Right cardiac atrium (tissue), 5 donors: Measurements from ENCODE around the gene INF2. TPM values are rescaled to one million over a fixed set of nuclear protein-coding genes. Genes with fewer than 3 reads are reported as not detected.
"Not testable (repeated sequence)": the region's sequence is repeated elsewhere in the genome, so short reads cannot be mapped to it uniquely, and the experiment has no call there.

Experiments
- ATAC-seq, 2 donors: fragments of 200-7000 bp; cut with Tn5 transposase; one replicate each; pipeline versions ENCODE4 v1.8.0 to v1.9.1; 2020; ENCODE audit warnings: moderate library complexity in 2 of 2, mild to moderate bottlenecking in 1 of 2
- DNase-seq, 3 donors: peaks; one replicate each; pipeline ENCODE4 v3.0.0-alpha.2; 2020
- H3K27ac ChIP-seq: one replicate; pipeline ENCODE4 v1.5.1; 2013; ENCODE audit warnings: mild to moderate bottlenecking, low read length, control low read depth, moderate library complexity
- H3K27me3 ChIP-seq: one replicate; pipeline ENCODE4 v1.6.1; 2013; ENCODE audit not compliant: control insufficient read depth, insufficient read depth
- H3K4me1 ChIP-seq: one replicate; pipeline ENCODE4 v1.6.1; 2013; ENCODE audit warnings: low read length; ENCODE audit not compliant: control insufficient read depth, insufficient read depth
- H3K4me3 ChIP-seq: one replicate; pipeline ENCODE4 v1.5.1; 2013; ENCODE audit warnings: low read length, control low read depth
- H3K9me3 ChIP-seq: one replicate; pipeline ENCODE4 v1.6.1; 2013; ENCODE audit warnings: low read length; ENCODE audit not compliant: control insufficient read depth
- WGBS: extraction: QIAGEN DNeasy Blood & Tissue Kit; methylation state at CpG from one replicate; pipeline ENCODE4 v1.1.7; 2013; 5-methylcytosine and 5-hydroxymethylcytosine counted together
- intact Hi-C, 4 donors: fragments of 100-400 bp; cut with DNase I; formaldehyde crosslinking; loops; one replicate each; pipeline versions ENCODE4 v1.11.0 to v1.14.0; 2022 to 2023
- polyA plus RNA-seq: library from polyadenylated mRNA; stranded (reverse); fragments of 200-250 nt; gene quantifications from one replicate; pipeline ENCODE4 v1.2.3, GENCODE V29; 2013
- total RNA-seq, 4 donors: library from RNA; stranded (reverse); fragmentation: NEBNext Ultra II Directional; extraction: Animal tissue kit (Norgen Biotek cat#: 25700); gene quantifications; one replicate each; pipeline ENCODE4 v1.2.1, GENCODE V29; 2021
- donor health status: healthy with polysubstance abuse.
- donor health status: DM: no; HTN: yes; CAD: no.
- donor health status: DM: no; HTN: no; CAD: no.
- donor health status: DM: no; HTN: yes; CAD: no; lungs with severe emphysema.
- donor health status: DM: yes; HTN: yes; CAD: no.

INF2 gene
- total and polyA plus RNA-seq, 5 donors: 36.2 to 46.4 (median 40.2) TPM

DNA sequence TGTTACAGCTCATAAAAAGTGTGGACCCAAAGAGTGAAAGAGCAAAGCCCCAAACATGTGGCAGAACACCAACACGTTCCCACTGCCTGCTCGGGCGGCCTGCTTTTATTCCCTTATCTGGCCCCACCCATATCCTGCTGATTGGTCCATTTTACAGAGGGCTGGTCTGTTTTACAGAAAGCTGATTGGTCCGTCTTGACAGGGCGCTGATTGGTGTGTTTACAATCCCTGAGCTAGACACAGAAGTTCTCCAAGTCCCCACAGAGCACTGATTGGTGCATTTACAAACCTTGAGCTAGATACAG is 61.3 kb downstream of the INF2 start:
- H3K27me3 ChIP-seq, H3K9me3 ChIP-seq, H3K27ac ChIP-seq, H3K4me1 ChIP-seq, ATAC-seq, intact Hi-C loops, H3K4me3 ChIP-seq: not testable (repeated sequence)
- peak; percentile 8 to 41 (median 32) for DNase-seq
- 89% methylated on average over 5 of the region's 5 CpGs for WGBS

GRCh38 chr14:104751539-104752422 is 62.4 kb downstream of the INF2 start:
- intact Hi-C loops: no loop called here
- WGBS: 83% methylated on average over 90 of the region's 90 CpGs
- ATAC-seq (no peak), DNase-seq (peak; percentile 43 to 79 (median 73))
- H3K4me1 ChIP-seq: peaks cover 2% of the 10 kb centered on the region
- peak overlapping the region; percentile 39 for H3K4me3 ChIP-seq
- H3K27ac ChIP-seq: peak overlapping the region; percentile 63
- no peaks in the 10 kb centered on the region for H3K27me3 ChIP-seq
- H3K9me3 ChIP-seq: no peaks in the 10 kb centered on the region

DNA sequence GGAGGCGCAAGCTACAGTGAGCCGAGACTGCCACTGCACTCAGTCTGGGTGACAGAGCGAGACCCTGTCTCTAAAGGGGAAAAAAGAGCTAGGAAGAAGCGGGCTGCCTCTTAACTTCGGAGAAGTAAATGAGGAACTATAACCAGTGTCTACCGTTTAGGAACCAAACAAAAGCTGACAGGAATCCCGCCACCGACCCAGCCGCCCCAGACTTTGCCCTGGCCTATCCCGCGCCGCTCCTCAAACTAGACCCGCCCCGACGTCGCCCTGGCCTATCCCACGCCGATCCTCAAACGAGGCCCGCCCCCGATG is 63.0 kb downstream of the INF2 start:
- no peaks in the 10 kb centered on the region for H3K27me3 ChIP-seq
- DNase-seq: no peak
- 6% methylated on average over 21 of the region's 21 CpGs for WGBS
- H3K4me3 ChIP-seq: peak overlapping the region; percentile 39
- ATAC-seq: peak in 1 of 2 donors; percentile 0
- H3K4me1 ChIP-seq: peaks cover 2% of the 10 kb centered on the region
- intact Hi-C loops: no loop called here
- no peaks in the 10 kb centered on the region for H3K9me3 ChIP-seq
- H3K27ac ChIP-seq: peak overlapping the region; percentile 63

- H3K9me3 ChIP-seq: no peaks in the 10 kb centered on the region
- peak within 1 kb of the TSS; percentile 76 for H3K4me3 ChIP-seq
- DNase-seq (peak; percentile 100), ATAC-seq (peak; percentile 96 to 97)
- WGBS: under 1% methylated on average over 95 of the region's 95 CpGs
- intact Hi-C loops: no loop called here
- H3K27ac ChIP-seq: peak within 1 kb of the TSS; percentile 75
- H3K27me3 ChIP-seq: no peaks in the 10 kb centered on the region
- H3K4me1 ChIP-seq: peaks cover 2% of the 10 kb centered on the region
Observed at GRCh38 chr14:104752735-104753527, 63.5 kb downstream of the INF2 start, which contains the start of gene SIVA1. TSS of gene SIVA1 (plus strand) at chr14:104753147. CDS start at chr14:104753202, 55 bp downstream.

GRCh38 chr14:104753528-104754212 is 64.3 kb downstream of the INF2 start:
- no peaks in the 10 kb centered on the region for H3K9me3 ChIP-seq

GRCh38 chr14:104754213-104754851 is 64.9 kb downstream of the INF2 start:
- no peak overlapping the region for H3K27ac ChIP-seq
- intact Hi-C loops: no loop called here
- WGBS: 57% methylated on average over 13 of the region's 13 CpGs

More at GRCh38 chr14:104753528-104754212, 64.3 kb downstream of the INF2 start:
- intact Hi-C loops: no loop called here
- H3K4me3 ChIP-seq: peak overlapping the region; percentile 76
- peak overlapping the region; percentile 75 for H3K27ac ChIP-seq
- 1% methylated on average over 30 of the region's 30 CpGs for WGBS
- H3K27me3 ChIP-seq: no peaks in the 10 kb centered on the region
- H3K4me1 ChIP-seq: peaks cover 2% of the 10 kb centered on the region
- peak; percentile 0 to 2 for ATAC-seq
- peak; percentile 42 to 75 (median 74) for DNase-seq

GRCh38 chr14:104755621-104756020 is 66.2 kb downstream of the INF2 start:
- no peak overlapping the region for H3K4me3 ChIP-seq
- no peaks in the 10 kb centered on the region for H3K27me3 ChIP-seq
- peaks cover 2% of the 10 kb centered on the region for H3K4me1 ChIP-seq
- ATAC-seq: no peak
- WGBS: 85% methylated on average over 11 of the region's 11 CpGs
- no peak overlapping the region for H3K27ac ChIP-seq
- intact Hi-C loops: loop anchor here in 1 of 4 donors (5.0 kb wide), 1 partner anchor 37 kb away; no protein-coding TSS in a partner anchor
- no peaks in the 10 kb centered on the region for H3K9me3 ChIP-seq
- peak in 2 of 3 donors; percentile 43 to 49 for DNase-seq

More at GRCh38 chr14:104754213-104754851, 64.9 kb downstream of the INF2 start:
- ATAC-seq (no peak), DNase-seq (peak; percentile 9 to 28 (median 13))
- H3K4me1 ChIP-seq: peaks cover 2% of the 10 kb centered on the region
- H3K27me3 ChIP-seq: no peaks in the 10 kb centered on the region
- H3K9me3 ChIP-seq: no peaks in the 10 kb centered on the region
- peak overlapping the region; percentile 76 for H3K4me3 ChIP-seq

DNA sequence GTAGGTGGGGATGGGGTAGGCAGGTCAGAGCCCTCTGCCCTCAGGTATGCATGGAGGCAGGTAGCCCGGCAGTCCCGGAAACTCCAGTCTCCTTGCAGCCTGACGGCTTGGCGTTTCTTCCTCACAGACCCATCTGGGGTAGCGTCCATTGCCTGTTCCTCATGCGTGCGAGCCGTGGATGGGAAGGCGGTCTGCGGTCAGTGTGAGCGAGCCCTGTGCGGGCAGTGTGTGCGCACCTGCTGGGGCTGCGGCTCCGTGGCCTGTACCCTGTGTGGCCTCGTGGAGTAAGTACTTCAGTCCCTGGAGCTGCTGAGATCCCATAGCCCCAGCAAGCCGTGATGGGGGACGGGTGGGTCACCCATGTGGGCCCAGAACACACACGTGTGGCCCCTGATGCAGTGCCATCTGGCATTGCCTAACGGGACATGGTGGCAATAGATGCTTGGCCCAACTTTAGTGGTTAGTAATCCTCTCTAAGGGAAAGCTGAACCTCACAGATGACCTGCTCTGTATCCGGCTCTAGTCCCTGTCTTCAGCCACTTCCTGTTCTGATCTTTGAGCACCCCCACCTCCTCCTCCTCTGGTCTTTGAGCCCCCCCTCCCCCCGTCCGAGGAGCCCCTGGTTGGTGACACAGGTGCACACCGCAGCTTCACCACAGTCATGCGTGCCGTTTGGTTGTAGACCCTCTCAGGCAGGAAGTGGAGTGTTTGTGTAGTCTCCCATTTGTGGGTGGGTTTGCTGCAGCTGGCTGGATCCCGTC is 67.2 kb downstream of the INF2 start:
- H3K4me1 ChIP-seq: peaks cover 2% of the 10 kb centered on the region
- DNase-seq (peak in 2 of 3 donors; percentile 49 to 56), ATAC-seq (no peak)
- no peaks in the 10 kb centered on the region for H3K9me3 ChIP-seq
- H3K27me3 ChIP-seq: no peaks in the 10 kb centered on the region
- intact Hi-C loops: loop anchor here in 1 of 4 donors (5.0 kb wide), 1 partner anchor 36 kb away; no protein-coding TSS in a partner anchor
- WGBS: 87% methylated on average over 27 of the region's 27 CpGs
- no peak overlapping the region for H3K4me3 ChIP-seq
- H3K27ac ChIP-seq: no peak overlapping the region

DNA sequence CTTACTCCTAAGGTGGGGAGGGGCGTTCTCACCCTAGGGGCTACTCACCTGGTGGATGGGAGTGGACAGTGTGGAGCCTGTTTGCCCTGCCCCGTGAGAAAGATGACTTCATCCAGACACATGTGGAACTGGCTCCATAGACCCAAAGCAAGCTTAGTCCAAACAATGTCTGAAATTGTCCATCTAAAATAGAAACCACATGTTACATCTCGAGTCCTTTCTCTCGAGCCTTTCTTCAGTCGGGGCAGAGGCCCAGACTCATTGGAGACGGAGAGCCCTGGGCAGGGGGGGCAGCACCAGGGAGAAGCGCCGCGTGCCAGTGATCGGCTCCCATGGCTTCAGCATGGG is 67.8 kb downstream of the INF2 start:
- intact Hi-C loops: loop anchor here in 1 of 4 donors (5.0 kb wide), 1 partner anchor 35 kb away; no protein-coding TSS in a partner anchor
- no peaks in the 10 kb centered on the region for H3K9me3 ChIP-seq
- H3K27me3 ChIP-seq: no peaks in the 10 kb centered on the region
- no peak for ATAC-seq
- DNase-seq: peak in 2 of 3 donors; percentile 13 to 35
- H3K27ac ChIP-seq: no peak overlapping the region
- 86% methylated on average over 10 of the region's 10 CpGs for WGBS
- H3K4me1 ChIP-seq: peaks cover under 1% of the 10 kb centered on the region
- no peak overlapping the region for H3K4me3 ChIP-seq
